ENCODE results near the gene AGAP1. TPM values are rescaled to one million over a fixed set of nuclear protein-coding genes. Genes with fewer than 3 reads are reported as not detected.

AGAP1 gene
- total RNA-seq, 1 experiment from 2014 or later: 18.3 TPM

- no peak for DNase-seq (ENCODE audit: extremely low read depth, low read depth)
These were observed 542.2 kb downstream of the AGAP1 start for GRCh38 chr2:236036045-236036444.

- DNase-seq (ENCODE audit: extremely low read depth, low read depth): no peak
These were observed 544.3 kb downstream of the AGAP1 start for GRCh38 chr2:236038096-236038495.

GRCh38 chr2:236040600-236041328, 546.9 kb downstream of the AGAP1 start:
- DNase-seq (ENCODE audit: extremely low read depth, low read depth): no peak

GRCh38 chr2:236041616-236042015, 547.8 kb downstream of the AGAP1 start:
- DNase-seq (ENCODE audit: extremely low read depth, low read depth): no peak

GRCh38 chr2:236042087-236042486, 548.2 kb downstream of the AGAP1 start:
- DNase-seq (ENCODE audit: extremely low read depth, low read depth): no peak

GRCh38 chr2:236044191-236044590, 550.3 kb downstream of the AGAP1 start:
- DNase-seq (ENCODE audit: extremely low read depth, low read depth): no peak

GRCh38 chr2:236045251-236046235, 551.7 kb downstream of the AGAP1 start:
- DNase-seq (ENCODE audit: extremely low read depth, low read depth): no peak

GRCh38 chr2:236046715-236047114, 552.9 kb downstream of the AGAP1 start:
- no peak for DNase-seq (ENCODE audit: extremely low read depth, low read depth)

- no peak for DNase-seq (ENCODE audit: extremely low read depth, low read depth)
These were observed 553.3 kb downstream of the AGAP1 start for GRCh38 chr2:236047176-236047575.

GRCh38 chr2:236047886-236048540, 554.2 kb downstream of the AGAP1 start:
- no peak for DNase-seq (ENCODE audit: extremely low read depth, low read depth)

GRCh38 chr2:236049981-236050380, 556.1 kb downstream of the AGAP1 start:
- no peak for DNase-seq (ENCODE audit: extremely low read depth, low read depth)

- DNase-seq (ENCODE audit: extremely low read depth, low read depth): no peak
These were observed 557.5 kb downstream of the AGAP1 start for GRCh38 chr2:236051351-236051750.

GRCh38 chr2:236051806-236052205, 558.0 kb downstream of the AGAP1 start:
- DNase-seq (ENCODE audit: extremely low read depth, low read depth): no peak

GRCh38 chr2:236052206-236052605, 558.4 kb downstream of the AGAP1 start:
- DNase-seq (ENCODE audit: extremely low read depth, low read depth): no peak

- no peak for DNase-seq (ENCODE audit: extremely low read depth, low read depth)
These were observed 559.3 kb downstream of the AGAP1 start for GRCh38 chr2:236052926-236053821.

- no peak for DNase-seq (ENCODE audit: extremely low read depth, low read depth)
These were observed 560.3 kb downstream of the AGAP1 start for GRCh38 chr2:236054125-236054524.

GRCh38 chr2:236054621-236055305, 560.9 kb downstream of the AGAP1 start:
- no peak for DNase-seq (ENCODE audit: extremely low read depth, low read depth)

GRCh38 chr2:236055471-236055870, 561.6 kb downstream of the AGAP1 start:
- DNase-seq (ENCODE audit: extremely low read depth, low read depth): no peak

GRCh38 chr2:236056141-236056540, 562.3 kb downstream of the AGAP1 start:
- DNase-seq (ENCODE audit: extremely low read depth, low read depth): no peak

GRCh38 chr2:236057375-236057774, 563.5 kb downstream of the AGAP1 start:
- no peak for DNase-seq (ENCODE audit: extremely low read depth, low read depth)
